Stimulated activated CD4-positive, alpha-beta T cell treated with anti-CD3 and anti-CD28 coated beads, Interleukin-2, amount 100 ng/mL, for 48 hours (primary cell): ENCODE data around the gene TRIM46.
"Not testable (repeated sequence)": the region's sequence is repeated elsewhere in the genome, so short reads cannot be mapped to it uniquely, and the experiment has no call there.

Source experiments
- DNase-seq, 2 donors: peaks; one replicate each; pipeline ENCODE4 v3.0.0-alpha.2; 2020

Gene TRIM46

GRCh38 chr1:155189926-155190325 lies 16.3 kb downstream of the TRIM46 start:
- DNase-seq, result not testable (repeated sequence)

GRCh38 chr1:155191904-155192303 lies 18.3 kb downstream of the TRIM46 start:
- DNase-seq, result no peak

DNA sequence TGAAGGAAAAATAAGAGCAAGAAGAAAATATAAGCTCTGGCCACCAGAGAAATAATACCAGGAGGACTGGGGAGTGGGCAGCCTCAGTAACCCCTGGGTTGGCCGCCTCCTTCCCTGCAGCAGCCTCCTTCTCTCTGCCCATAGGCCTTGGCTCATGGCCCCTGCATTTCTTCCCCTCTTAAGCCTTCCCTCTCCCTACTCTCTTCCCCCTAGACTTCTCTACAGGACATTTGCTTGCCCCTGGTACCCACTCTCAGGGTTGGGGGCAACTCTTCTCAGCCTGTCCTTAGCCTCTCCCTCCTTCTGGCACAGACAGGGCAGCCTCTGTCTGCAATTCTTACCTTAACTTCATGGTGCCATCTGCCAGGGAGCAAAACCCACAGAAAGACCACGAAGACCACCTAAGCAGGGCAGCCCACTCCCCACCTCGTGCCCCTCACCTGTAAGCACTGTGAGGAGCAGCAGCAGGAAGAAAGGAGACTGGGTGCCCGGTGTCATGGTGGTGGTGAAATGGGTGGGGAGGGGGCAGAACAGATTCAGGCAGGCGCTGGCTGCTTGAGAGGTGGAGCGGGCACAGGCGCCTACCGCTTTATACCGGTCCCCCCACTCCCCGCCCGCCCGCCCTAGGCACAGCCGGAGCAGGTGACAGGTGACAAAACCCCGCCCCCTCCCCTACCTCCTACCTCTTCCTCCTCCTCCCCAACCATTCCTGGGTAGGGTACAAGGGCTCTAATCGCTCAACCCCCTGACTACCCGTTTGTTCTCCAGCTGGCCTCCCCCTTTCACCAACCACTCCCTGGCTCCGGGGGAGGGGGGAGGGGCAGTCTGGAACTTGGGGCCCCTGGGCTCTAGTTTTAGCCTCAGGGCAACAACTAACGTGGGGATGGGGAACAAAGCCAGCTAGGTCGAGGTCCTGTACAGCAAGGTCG lies 19.0 kb downstream of the TRIM46 start:
- DNase-seq, result peak in 1 of 2 donors; percentile 36

DNA sequence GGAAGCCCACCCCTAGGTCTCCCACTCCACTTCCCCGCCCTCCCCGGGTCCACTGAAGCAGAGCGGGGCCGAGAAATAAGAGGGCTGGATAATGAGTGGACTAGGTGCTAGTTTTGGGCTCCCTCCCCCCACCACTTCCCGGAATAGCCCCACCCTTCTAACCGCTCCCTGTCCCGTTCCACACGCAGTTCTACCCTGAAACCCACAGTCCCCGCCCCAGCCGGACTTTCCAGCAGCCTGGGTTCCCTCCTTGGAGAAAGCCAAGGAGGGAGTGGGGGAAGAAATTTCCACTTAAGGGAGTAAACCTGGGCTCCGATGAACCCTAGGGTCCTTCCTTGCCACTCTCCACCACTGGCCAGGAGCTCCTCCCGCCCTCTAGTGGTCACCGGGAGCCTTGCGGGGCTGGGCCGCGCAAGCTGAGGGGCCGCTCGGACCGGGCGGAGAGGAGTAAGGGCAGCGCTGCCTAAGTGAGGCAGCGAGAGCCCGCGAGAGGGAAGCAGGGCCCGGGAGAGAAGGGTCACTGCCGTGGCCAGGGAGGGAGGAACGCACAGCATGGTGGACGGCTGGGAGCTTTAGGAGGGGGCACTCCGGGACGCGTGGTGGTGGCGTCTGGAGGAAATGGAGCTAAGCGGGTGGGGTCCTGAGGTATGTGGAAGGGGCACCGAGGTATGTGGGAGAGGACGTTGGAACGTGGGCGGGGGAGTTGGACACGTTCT lies 19.8 kb downstream of the TRIM46 start:
- DNase-seq, result peak; percentile 81 to 82

GRCh38 chr1:155193991-155194240 lies 20.3 kb downstream of the TRIM46 start:
- not testable (repeated sequence) for DNase-seq

DNA sequence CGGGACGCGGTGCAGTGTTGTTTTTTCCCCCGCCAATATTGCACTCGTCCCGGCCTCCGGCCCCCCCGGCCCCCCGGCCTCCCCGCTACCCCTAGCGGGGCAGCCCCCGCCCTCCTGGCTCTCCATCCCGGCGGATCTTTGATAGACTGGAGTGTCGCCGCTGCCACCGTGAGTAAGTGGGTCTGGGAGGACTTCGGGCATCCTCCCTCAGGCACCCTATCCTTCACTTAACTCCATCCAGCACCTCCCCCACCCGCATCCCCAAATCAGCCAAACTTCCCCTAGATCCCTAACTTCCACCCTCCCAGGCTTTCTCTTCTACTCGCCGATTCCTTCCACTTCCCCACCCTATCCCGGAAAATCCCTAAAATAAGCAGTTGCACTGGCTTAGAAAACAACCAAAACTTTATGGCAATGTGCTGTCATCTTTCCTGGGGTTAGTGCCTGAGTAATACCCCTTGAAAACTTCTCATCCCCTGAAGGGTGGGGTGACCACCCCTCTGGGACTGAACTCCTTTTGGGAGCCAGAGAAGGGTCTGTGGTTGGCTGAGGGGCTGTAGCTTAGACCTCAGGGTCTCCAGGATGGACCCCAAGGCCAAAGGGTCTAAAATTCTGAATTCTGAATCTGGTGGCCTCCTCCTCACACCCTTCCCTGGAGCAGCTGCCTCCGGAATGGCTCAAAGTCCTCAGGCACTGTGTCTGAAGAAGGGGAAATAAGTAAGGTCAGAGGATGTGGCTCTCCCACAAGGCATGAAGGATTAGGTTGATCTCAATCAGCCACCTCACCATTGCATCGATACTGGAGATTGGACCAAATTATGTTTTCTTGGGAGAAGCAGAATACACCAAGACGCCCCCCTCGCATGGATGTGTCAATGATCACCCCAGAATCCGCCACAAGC lies 21.8 kb downstream of the TRIM46 start:
- no peak for DNase-seq

DNA sequence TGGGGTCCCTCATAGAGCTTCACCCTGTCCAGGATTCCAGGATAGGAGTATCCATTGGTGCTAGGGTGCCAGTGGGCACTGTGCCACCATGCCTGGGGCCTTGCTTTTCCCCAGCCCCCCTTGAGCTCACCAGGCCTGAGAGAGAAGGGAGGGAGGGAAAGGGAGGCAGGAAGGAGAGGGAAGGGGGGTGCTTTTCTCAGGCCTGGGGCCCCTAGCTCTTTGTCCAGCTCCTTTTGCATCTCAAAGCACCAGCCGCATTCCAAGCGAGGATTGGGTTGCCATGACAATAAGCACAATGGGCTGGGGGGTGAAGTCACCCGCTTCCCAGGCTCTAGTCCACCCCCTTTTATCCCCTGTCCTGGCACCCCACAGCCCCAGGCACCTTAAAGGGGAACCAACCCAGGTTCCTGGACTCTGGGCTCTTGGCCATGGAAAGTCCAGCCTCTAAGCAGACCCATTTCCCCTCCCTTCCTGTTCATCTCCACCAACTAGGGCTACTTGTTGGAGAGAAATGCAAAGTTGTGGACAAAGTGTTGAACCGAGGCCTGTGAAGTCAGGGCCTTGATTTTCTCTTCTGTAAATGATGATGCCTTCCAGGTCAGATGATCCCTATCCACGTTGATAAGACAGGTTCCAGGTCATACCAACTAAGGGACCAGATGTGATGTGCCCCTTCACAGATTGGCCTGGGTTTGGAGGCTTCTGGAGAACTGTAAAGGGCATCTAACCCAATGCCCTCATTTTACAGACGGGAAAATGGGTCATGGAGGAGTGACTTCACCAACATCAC lies 22.6 kb downstream of the TRIM46 start:
- no peak for DNase-seq

GRCh38 chr1:155196893-155197638 lies 23.4 kb downstream of the TRIM46 start:
- DNase-seq, result no peak

GRCh38 chr1:155197901-155198546 lies 24.4 kb downstream of the TRIM46 start:
- no peak for DNase-seq

- no peak for DNase-seq
Observed at GRCh38 chr1:155198547-155198906, 24.9 kb downstream of the TRIM46 start.

DNA sequence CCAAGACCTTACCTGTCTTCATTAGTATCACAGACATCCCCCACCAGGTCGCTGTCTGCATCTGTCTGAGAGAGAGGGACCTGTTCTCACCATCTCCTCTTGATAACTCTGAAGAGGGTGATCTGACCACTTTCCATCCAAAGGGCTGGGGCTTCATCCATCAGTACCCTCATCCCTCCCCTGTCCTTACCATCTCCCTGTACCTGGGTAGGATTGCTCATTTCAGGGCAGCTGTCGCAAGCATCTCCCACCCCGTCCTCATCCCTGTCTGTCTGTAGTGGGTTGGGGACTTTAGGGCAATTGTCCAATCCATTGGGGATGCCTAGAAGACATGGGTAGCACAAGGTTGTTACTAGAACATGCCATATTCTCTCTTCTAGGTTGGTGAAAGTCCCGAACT lies 26.1 kb downstream of the TRIM46 start:
- no peak for DNase-seq

DNA sequence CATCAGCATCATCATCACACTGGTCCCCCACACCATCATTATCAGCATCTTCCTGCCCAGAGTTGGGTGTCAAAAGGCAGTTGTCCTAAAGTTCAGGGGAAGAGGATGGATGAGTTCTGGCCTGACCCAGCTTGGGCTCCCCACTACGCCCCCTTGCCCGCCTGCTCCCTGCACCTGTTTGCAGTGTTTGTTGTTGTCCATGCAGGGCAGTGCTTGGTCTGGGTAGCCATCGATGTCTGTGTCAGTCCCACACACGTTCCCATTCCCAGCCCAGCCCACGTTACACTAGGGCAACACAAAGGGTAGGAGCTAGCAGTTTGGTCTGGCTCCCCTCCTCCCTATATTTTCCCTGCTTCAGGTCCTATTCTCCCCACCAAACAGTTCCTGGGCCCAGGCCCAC lies 27.3 kb downstream of the TRIM46 start:
- DNase-seq, result no peak

DNA sequence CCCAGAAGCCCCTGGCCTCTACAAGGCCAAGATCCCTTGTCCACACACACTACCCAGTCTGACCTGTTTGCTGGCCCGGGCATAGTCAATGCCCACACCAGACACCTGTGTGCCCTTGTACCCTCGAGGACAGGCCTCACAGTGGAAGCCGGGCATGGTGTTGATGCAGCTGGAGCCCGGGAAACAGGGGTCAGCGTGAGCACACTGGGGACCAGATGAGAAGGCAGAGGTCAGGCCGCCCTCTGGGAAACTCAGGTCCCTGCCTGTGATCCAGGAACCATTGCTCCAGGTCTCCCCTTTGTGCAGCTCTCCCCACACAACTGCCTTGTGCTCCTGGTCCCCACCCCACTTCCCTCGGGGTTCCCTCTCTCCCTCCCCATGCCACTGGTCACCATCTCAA lies 28.5 kb downstream of the TRIM46 start:
- DNase-seq, result no peak

- no peak for DNase-seq
Observed at GRCh38 chr1:155202731-155203515, 29.3 kb downstream of the TRIM46 start.

DNA sequence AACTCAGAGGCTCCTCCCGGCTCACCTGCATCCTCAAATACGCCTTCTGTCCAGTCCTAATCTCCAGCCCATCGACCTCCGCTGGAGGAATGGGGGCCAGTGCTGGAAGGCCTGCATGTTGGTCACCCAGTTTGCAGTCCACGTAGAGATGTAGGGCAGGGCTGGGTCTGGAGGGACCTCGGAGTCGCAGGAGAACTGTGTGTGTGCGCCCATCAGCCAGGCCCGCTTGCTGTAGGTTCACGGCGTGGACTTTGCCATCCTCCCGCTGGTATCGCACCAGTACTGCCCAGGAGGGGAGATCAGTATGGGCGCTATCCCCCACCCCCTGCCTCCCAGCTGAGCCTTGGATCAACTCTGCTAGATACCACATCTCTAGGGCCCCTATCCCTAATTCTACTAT lies 31.4 kb downstream of the TRIM46 start:
- DNase-seq, result no peak

- DNase-seq, result no peak
Observed at GRCh38 chr1:155205969-155206593, 32.4 kb downstream of the TRIM46 start.

DNA sequence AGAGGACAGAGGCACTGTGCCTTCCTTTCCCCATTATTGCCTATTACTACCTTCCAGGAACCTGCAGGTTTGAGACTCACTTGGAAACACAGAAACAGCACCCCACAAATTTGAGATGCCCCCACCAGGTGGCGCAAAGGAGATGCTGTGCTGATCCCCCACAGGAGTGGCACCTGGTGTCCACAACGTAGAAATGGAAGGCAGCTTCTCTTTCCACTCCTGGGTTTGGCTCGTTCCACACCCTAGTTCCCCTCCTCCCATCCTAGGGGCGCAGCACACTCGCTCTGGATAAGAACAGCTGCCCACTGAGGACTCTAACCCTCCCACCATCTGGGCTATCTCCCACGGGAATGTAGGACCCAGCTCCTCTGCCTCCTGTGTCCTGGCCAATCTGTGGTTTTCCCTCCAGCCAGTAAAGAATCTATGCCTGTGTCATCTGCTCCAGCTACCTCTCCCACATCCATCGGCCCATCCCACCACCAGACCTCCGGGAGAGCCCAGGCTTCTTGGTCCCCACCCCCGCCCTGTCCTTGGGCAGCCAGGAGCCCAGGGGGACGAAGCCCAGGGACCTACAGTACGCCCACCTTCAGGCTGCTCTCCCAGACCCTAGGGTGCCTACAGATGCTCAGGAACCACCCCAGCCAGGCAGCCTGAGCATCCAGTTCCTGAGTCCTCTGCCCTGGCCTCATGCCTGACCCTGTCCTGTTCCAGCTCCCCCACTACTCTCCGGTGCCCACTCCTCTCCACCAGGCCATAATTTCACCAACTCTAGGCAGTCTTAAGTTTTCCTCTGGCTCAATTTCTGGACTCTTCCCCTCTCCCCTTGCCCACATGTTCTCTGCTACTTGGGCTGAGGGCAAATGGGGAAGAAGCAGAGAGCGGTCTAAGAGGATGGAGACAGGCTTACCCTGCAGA lies 33.5 kb downstream of the TRIM46 start:
- DNase-seq, result peak; percentile 92 to 94

- no peak for DNase-seq
Observed at GRCh38 chr1:155207806-155208540, 34.3 kb downstream of the TRIM46 start, which contains the start of gene THBS3. THBS3 (minus strand) TSS chr1:155207897; CDS start chr1:155207876, 21 bp downstream.
